ENCODE data around the gene SCAMP4.

DNA sequence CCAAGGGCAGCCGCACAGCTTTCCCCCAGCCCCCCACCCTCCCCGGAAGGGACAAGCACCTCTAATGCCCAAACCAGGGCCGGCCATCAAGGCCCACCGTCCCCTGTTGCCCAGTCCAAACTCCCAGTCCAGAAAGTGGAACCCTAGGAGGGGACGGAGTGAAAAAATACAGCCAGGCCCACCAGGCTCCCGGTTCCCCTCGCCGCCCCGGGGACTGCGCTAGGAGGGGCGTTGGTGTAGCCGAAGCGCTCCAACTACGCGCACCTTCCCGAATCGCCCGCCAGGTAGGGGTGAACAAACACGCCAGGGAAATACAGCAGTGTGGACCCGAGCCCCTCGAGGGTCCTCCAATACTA is 43.2 kb upstream of the SCAMP4 start:
- TF ChIP-seq CTCF (IDR thresholded peaks at IDR 0.05; ENCODE audit: low read depth, low read length) (no peak), EZH2phosphoT487 (IDR thresholded peaks at IDR 0.05; ENCODE audit: low read depth) (no peak)

All from OCI-LY3 (cell line).